Neural crest cell (in vitro differentiated cells): ENCODE results near the gene HACD2. TPM values are rescaled to one million over a fixed set of nuclear protein-coding genes. Genes with fewer than 3 reads are reported as not detected.

Experiments
- DNase-seq: peaks from one replicate; pipeline ENCODE4 v3.0.0; 2021; ENCODE audit warnings: low read depth, mixed read lengths, low spot score
- H3K27ac Mint-ChIP-seq: one replicate; pipeline ENCODE4 v1.8.0; 2021; ENCODE audit warnings: mild to moderate bottlenecking, mixed read lengths; ENCODE audit not compliant: unreplicated experiment
- H3K27me3 Mint-ChIP-seq: 2 replicates; pipeline ENCODE4 v1.8.0; 2021; ENCODE audit warnings: low read depth, mild to moderate bottlenecking, mixed read lengths
- H3K36me3 Mint-ChIP-seq: 2 replicates; pipeline ENCODE4 v1.8.0; 2021; ENCODE audit warnings: low read depth, mild to moderate bottlenecking, mixed read lengths
- H3K4me1 Mint-ChIP-seq: 2 replicates; pipeline ENCODE4 v1.8.0; 2021; ENCODE audit warnings: mixed read lengths
- H3K4me3 Mint-ChIP-seq: one replicate; pipeline ENCODE4 v1.8.0; 2021; ENCODE audit warnings: mild to moderate bottlenecking, mixed read lengths
- H3K9me3 Mint-ChIP-seq: 2 replicates; pipeline ENCODE4 v1.8.0; 2021; ENCODE audit warnings: mixed read lengths
- total RNA-seq: library from RNA; stranded (reverse); gene quantifications from 2 replicates; pipeline ENCODE4 v1.2.1, GENCODE V29; 2021
- TF ChIP-seq, protein P1 (sequence below): fragments of 200-600 bp; sonication (generic); conservative IDR thresholded peaks from 2 replicates; pipeline ENCODE4 v1.5.0; 2021; ENCODE audit warnings: antibody characterized with exemption, mild to moderate bottlenecking

HACD2 gene
- total RNA-seq, 1 donor from 2014 or later: 26.5 TPM

DNA sequence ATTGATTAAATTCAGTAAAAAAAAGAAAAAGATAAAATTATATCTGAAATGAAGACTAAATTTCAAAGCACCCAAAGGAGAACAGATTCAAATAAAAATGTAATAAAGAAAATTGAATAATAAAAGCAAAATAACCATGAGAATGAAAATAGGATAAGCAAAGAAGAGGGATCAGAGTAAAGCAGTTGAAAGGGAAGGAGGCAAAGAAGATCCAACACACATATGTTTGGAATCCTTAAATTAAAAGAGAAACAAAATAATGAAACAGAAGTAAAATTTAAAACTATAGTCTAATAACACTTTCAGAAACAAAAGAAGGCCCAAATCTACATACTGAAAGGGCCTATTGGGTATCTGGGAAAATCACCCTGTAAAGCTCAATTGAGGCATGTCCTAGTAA, 32.1 kb downstream of the HACD2 start:
- peaks cover 50% of the 10 kb centered on the region for H3K36me3 Mint-ChIP-seq
- H3K4me3 Mint-ChIP-seq: no peak overlapping the region
- no peak for DNase-seq

DNA sequence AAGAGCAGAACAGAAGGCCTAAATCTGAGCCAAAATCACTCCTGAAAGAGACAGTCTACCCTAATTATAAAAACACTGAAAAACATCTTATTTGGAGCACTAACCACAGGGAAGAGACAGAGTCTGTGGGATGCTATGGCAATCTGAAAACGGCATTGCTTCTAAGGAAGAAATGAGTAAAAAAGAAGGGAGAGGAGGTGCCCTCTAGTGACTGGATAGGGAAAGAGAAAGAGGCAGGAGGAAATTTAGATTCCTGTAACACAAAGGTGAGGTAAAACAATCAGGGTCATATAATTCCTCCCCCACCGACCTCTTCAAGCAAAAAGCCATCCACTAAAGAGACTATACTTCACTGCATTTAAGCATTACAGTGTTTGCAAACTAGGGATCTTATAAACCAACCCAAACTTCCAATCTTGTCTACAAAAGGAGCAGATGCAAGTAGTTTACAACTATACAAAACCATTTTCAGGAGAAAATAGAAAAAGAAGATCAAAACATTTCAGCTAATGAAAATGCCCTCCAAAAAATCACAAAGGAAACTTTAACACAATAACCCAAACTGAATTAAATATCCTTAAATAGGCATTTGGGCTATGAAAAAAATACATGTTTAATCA, 32.6 kb downstream of the HACD2 start:
- Mint-ChIP-seq H3K4me1 (no peaks in the 10 kb centered on the region), H3K36me3 (peaks cover 49% of the 10 kb centered on the region), H3K9me3 (peaks cover 8% of the 10 kb centered on the region), H3K27ac (no peak overlapping the region), H3K27me3 (no peaks in the 10 kb centered on the region), H3K4me3 (no peak overlapping the region)
- TF ChIP-seq, protein P1, sequence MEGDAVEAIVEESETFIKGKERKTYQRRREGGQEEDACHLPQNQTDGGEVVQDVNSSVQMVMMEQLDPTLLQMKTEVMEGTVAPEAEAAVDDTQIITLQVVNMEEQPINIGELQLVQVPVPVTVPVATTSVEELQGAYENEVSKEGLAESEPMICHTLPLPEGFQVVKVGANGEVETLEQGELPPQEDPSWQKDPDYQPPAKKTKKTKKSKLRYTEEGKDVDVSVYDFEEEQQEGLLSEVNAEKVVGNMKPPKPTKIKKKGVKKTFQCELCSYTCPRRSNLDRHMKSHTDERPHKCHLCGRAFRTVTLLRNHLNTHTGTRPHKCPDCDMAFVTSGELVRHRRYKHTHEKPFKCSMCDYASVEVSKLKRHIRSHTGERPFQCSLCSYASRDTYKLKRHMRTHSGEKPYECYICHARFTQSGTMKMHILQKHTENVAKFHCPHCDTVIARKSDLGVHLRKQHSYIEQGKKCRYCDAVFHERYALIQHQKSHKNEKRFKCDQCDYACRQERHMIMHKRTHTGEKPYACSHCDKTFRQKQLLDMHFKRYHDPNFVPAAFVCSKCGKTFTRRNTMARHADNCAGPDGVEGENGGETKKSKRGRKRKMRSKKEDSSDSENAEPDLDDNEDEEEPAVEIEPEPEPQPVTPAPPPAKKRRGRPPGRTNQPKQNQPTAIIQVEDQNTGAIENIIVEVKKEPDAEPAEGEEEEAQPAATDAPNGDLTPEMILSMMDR: peak; percentile 61
- DNase-seq: no peak

More for the DNA sequence above, 32.1 kb downstream of the HACD2 start:
- H3K27ac Mint-ChIP-seq: no peak overlapping the region
- H3K9me3 Mint-ChIP-seq: peaks cover 8% of the 10 kb centered on the region
- no peaks in the 10 kb centered on the region for H3K4me1 Mint-ChIP-seq
- H3K27me3 Mint-ChIP-seq: no peaks in the 10 kb centered on the region
- TF ChIP-seq, protein P1: no peak

GRCh38 chr3:123547881-123548519, 36.9 kb downstream of the HACD2 start:
- H3K4me1 Mint-ChIP-seq: peaks cover 5% of the 10 kb centered on the region
- H3K36me3 Mint-ChIP-seq: peaks cover 18% of the 10 kb centered on the region
- no peak overlapping the region for H3K4me3 Mint-ChIP-seq
- no peak overlapping the region for H3K27ac Mint-ChIP-seq
- H3K9me3 Mint-ChIP-seq: peaks cover 1% of the 10 kb centered on the region
- no peaks in the 10 kb centered on the region for H3K27me3 Mint-ChIP-seq
- no peak for DNase-seq
- TF ChIP-seq, protein P1: no peak

DNA sequence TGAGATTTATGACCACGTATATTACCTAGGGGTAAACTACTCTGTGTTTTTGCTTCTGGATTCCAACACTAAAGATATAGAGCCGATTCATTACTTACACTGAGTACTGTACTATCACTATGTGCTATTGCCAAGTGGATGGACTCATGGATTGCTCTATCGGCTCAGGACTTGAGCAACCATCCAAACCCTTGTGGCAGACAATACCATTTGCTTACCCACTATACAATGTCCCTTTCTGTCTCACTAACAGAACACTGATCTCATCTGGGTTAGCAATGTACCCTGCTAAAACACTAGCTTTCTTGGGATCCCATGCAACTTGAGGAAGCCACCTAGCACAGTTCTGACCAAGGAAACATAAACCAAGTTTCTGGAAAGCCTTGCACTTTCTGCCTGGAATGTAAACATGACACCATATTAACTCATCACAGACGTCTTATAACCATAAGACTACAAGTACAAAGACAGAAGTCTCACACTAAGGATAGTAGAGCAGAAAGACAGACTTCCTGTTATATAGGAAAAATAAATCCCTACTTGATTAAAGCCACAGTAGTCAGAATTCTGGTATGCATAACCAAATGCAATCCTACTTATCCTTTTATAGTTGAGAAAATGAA, 38.6 kb downstream of the HACD2 start:
- Mint-ChIP-seq H3K36me3 (peaks cover 13% of the 10 kb centered on the region), H3K4me3 (no peak overlapping the region), H3K4me1 (peaks cover 5% of the 10 kb centered on the region), H3K27me3 (no peaks in the 10 kb centered on the region), H3K9me3 (no peaks in the 10 kb centered on the region), H3K27ac (no peak overlapping the region)
- TF ChIP-seq, protein P1: no peak
- no peak for DNase-seq

DNA sequence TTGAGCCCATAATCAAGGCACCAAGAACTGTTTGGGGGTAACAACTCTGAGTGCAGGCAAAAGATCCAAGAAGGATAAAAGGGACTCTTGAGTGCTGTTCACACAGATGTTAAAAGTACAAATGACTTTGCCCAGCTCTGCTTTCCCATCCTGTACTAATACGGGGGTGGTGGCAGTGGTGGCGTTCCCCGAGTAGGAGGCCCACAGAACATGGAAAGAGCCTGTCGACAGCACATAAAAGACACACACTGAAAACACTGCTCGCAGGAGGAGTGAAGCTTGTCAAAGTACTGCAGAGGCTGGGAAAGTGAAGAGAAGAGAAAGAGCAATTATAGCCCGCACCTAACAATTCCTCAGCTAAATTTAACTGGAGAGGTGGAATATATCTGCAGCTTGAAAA, 40.9 kb downstream of the HACD2 start:
- H3K27me3 Mint-ChIP-seq: no peaks in the 10 kb centered on the region
- H3K36me3 Mint-ChIP-seq: peaks cover 3% of the 10 kb centered on the region
- no peaks in the 10 kb centered on the region for H3K9me3 Mint-ChIP-seq
- no peak for DNase-seq
- H3K27ac Mint-ChIP-seq: no peak overlapping the region
- H3K4me3 Mint-ChIP-seq: no peak overlapping the region
- H3K4me1 Mint-ChIP-seq: peaks cover 5% of the 10 kb centered on the region
- TF ChIP-seq, protein P1: no peak
